Measurements from ENCODE around the gene KRTAP5-5. TPM values are rescaled to one million over a fixed set of nuclear protein-coding genes. Genes with fewer than 3 reads are reported as not detected.

The KRTAP5-5 gene
- total RNA-seq, 1 donor from 2014 or later: not detected

- H3K4me1 Mint-ChIP-seq: no peaks in the 10 kb centered on the region
- H3K27ac Mint-ChIP-seq: no peak overlapping the region
- intact Hi-C loops (cut with micrococcal nuclease): no loop called here
- H3K4me3 Mint-ChIP-seq: no peak overlapping the region
- H3K27me3 Mint-ChIP-seq: peaks cover 20% of the 10 kb centered on the region
- no peak for DNase-seq
- no peaks in the 10 kb centered on the region for H3K36me3 Mint-ChIP-seq (ENCODE audit: low read depth)
- no peaks in the 10 kb centered on the region for H3K9me3 Mint-ChIP-seq
Measured at GRCh38 chr11:1679881-1680280, 50.3 kb downstream of the KRTAP5-5 start.

Other genes with a start within 250 kb of the KRTAP5-5 start
- gene BRSK2, start 239.8 kb upstream of the KRTAP5-5 start, total RNA-seq: 0.84 and 0.97 TPM in 2 replicates
- gene MOB2, start 143.0 kb upstream of the KRTAP5-5 start, total RNA-seq: 22.4 and 23.5 TPM in 2 replicates
- 0.86 and 1.6 TPM in 2 replicates for gene DUSP8, start 57.5 kb upstream of the KRTAP5-5 start, total RNA-seq
- not detected in 2 replicates for gene KRTAP5-1, start 44.5 kb upstream of the KRTAP5-5 start, total RNA-seq
- not detected in 2 replicates for gene KRTAP5-2, start 31.5 kb upstream of the KRTAP5-5 start, total RNA-seq
- not detected in 2 replicates for gene KRTAP5-3, start 21.3 kb upstream of the KRTAP5-5 start, total RNA-seq
- not detected in 2 replicates for gene KRTAP5-4, start 7.6 kb upstream of the KRTAP5-5 start, total RNA-seq
- gene KRTAP5-6, start 67.4 kb downstream of the KRTAP5-5 start, total RNA-seq: not detected in 2 replicates
- 0.12 and 0.14 TPM in 2 replicates for gene IFITM10, start 120.8 kb downstream of the KRTAP5-5 start, total RNA-seq
- 59.8 and 66.1 TPM in 2 replicates for gene CTSD, start 134.2 kb downstream of the KRTAP5-5 start, total RNA-seq
- not detected in 2 replicates for gene SYT8, start 205.2 kb downstream of the KRTAP5-5 start, total RNA-seq
- gene TNNI2, start 209.2 kb downstream of the KRTAP5-5 start, total RNA-seq: not detected in 2 replicates
- 303 and 322 TPM in 2 replicates for gene LSP1, start 223.3 kb downstream of the KRTAP5-5 start, total RNA-seq

Data from activated CD4-positive, alpha-beta T cell treated with anti-CD3 and anti-CD28 coated beads, Interleukin-2, amount 10 ng/mL, durations not matched to agents 24 days and 14 days (primary cell).